ENCODE data around the gene PNISR.
"Not testable (repeated sequence)": the region's sequence is repeated elsewhere in the genome, so short reads cannot be mapped to it uniquely, and the experiment has no call there.

The PNISR gene, protein sequence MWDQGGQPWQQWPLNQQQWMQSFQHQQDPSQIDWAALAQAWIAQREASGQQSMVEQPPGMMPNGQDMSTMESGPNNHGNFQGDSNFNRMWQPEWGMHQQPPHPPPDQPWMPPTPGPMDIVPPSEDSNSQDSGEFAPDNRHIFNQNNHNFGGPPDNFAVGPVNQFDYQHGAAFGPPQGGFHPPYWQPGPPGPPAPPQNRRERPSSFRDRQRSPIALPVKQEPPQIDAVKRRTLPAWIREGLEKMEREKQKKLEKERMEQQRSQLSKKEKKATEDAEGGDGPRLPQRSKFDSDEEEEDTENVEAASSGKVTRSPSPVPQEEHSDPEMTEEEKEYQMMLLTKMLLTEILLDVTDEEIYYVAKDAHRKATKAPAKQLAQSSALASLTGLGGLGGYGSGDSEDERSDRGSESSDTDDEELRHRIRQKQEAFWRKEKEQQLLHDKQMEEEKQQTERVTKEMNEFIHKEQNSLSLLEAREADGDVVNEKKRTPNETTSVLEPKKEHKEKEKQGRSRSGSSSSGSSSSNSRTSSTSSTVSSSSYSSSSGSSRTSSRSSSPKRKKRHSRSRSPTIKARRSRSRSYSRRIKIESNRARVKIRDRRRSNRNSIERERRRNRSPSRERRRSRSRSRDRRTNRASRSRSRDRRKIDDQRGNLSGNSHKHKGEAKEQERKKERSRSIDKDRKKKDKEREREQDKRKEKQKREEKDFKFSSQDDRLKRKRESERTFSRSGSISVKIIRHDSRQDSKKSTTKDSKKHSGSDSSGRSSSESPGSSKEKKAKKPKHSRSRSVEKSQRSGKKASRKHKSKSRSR

DNA sequence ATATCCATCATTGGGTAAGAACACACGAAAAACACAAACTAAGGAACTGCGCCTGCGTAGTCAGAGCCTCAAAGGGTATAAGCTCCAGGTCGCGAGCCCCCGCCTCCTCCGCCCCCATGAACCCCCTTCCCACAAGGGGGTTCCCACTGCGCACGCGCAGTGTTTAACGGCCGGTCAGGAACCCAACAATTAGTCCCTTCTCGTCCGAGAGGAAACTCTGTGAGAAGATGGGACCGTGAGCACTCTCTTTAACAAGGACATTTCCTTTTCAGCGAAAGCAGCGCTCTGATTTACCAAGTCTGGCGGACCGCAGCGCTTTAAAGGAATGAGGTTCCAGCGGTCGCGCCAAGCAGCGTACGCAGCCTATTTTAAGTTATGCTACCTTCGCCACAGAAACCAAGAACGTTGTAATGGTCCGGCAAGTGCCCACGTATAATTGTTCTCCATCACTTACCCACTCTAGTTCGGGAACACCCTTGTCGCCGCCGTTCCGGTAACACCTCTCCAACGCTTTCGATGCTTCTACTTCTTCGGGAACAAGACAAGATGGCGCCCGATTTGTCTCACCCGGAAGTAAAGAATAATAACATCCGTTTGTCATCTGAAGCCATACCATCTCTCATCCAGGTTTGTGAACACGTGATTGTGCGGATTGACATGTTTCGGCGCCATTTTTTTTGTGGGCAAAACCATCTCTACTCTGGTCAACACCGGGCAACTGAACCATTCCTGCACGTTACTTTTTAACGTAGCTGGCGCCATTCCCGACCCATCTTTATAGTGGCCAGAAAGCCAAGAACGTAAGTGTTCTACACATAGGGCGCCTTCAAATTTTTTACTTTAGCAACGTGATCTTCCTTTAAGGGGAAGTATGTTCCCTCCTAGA, at the start of gene PNISR:
TSS of gene PNISR (minus strand) at position 548 of the 886 bp plus-strand sequence. CDS start 10,649 bp downstream, outside the sequence.
- DNase-seq, result peak; percentile 88

DNA sequence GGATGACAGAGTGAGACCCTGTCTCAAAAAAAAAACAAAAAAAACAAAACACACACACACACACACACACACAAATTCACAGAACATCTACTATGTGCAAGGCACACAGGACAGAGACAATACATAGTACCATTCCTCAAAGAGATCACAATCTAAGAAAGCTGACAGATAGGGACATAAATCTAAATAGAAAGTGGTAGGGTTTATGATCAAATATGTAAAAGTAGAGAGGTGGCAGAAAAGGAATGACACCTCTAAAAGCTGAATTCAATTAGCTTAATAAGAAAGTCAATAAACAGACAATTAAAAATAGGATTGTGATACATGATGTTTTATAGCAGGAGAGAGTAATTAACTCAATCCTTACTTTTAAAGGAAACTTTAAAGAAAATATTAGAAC, 48.6 kb upstream of the PNISR start:
- DNase-seq, result no peak

DNA sequence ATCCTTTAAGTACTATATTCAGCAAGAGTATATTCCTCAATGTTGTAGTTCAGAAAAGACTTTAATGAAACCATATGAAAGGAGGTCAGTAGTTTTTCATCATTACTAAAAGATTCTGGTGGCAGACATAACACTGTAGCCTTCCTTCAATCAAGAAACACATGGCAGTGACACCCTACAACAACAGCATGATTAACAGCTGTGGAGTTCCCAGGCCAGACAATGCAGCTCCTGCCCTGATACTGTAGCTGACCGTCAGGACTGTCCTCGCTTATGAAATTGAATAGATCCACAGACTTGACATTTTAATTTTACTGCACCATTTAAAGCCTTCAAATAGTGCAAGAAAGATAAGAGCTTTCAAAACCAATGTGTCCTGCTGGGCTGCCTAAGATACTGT, 46.5 kb upstream of the PNISR start:
- no peak for DNase-seq

DNA sequence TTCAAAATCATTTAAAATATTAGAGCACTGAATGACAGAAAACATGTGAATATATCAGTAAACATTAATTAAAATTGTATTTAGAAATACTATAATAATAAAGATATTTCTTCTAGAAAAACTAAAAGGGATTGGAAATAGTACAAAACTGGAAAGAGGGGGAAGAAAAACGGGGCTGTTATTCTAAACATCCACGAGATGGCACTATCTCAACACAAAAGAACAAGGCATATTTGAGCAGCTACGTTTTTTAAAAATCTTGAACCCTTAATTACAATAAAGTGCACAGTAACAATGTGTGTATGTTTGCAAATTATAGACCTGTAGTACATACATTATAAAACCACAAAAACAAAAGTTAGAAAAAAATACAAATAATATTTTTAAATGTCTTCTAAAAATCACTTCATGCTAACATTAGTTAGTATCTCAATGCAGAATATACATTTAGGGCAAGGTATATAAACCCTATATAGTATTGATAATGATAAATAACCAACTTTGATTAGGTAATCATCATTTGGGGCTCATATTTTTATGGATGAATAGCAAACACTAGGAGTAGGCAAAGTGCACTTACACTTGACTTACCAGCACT, 42.5 kb upstream of the PNISR start:
- DNase-seq, result no peak

DNA sequence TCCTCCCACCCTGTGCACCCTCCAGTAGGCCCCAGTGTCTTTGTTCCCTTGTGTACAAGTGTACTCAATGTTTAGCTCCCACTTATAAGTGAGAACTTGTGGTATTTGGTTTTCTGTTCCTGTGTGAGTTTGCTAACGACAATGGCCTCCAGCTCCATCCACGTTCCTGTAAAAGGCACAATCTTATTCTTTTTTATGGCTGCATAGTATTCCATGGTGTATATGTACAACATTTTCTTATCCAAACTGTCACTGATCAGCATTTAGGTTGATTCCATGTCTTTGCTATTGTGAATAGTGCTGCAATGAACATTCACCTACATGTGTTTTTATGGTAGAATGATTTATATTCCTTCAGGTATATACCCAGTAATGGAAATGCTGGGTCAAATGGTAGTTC, 34.0 kb upstream of the PNISR start:
- DNase-seq, result not testable (repeated sequence)

DNA sequence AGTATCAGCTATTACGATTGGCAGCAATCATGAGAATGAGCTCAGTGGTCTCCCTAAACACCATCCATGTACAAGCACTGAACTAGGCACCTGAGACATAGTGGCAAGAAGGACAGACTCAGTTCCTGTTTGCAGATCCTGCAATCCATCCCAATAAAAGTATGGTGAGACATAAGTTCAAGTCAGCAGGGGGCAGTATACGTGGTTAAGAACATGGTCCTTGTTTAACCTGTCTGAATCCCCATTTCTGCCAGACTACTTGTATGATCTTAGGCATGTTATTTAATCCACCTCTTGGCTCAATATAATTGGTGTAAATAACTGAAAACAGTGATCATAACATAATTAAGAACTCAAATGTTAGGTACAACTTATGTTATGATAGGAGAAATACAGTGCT, 33.2 kb upstream of the PNISR start:
- DNase-seq, result no peak

DNA sequence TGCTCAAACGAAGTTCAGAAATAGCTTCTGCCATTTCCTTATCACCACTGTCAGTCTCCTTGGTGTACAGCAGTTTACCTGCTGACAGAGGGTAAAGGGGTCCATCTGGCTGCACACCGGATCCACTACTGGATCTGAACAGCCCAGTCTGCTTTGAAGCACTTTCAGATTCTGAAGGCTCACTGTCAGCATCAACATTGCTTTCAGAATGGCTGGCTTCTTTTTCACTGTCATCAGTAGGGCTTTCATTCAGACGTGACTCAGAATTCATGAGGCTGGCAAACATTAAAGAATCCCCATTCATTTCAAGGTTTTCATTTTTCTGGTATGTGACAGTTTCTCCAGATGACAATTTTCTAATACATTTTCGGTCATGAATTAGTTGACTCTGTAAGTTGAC, 21.0 kb upstream of the PNISR start:
- DNase-seq, result no peak

DNA sequence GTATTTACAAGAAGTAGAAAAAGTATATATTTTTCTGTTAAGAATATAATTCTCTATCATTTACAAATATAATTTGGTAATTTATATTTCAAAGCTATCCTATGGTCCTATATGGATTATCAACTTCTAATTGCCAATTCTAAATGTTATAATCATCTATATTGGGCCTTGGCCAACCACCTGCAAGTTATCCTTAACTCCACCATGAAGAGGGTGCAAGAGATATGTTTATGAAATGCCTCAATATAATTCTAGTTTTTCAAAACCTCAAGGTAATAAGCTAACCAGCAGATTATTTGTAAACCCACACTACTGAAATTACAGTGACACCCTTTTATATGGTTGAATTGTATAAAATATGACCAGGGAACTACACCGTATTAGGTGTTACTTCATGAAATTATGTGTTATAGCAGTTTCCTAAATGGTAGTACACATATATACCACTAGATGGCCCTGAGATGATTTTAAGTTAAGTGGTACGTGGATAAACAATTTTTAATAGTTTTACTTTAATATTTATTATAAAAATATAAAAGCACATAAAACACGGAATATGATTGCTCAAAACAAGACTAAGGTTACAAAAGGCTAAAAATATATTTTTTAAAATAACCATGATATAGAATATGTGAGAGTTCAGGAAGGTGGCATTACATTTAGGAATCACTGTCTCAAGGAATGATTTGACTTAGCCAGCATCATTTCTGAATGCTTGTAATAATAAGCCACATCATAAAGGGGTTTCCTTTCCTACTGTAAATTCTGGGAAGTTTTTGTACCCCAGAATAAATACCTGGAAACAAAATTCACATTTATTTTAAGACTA, 9.8 kb upstream of the PNISR start:
- DNase-seq, result no peak

DNA sequence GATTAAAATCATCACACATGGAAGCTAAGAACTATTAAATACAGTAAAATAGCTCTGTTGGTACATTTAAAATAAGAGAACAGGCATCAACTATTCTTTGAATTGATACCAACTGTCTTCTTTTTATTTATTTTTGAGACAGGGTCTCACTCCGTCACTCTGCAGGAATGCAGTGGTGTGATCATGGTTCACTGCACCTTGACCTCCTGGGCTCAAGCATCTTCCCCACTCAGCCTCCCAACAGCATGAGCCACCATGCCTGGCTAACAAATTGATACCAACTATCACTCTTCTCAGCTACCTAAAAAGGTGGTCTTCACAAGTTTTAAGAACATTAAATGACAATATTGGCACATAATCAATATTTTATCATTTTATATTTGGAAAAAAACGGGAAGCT, 7.8 kb upstream of the PNISR start:
- no peak for DNase-seq

DNA sequence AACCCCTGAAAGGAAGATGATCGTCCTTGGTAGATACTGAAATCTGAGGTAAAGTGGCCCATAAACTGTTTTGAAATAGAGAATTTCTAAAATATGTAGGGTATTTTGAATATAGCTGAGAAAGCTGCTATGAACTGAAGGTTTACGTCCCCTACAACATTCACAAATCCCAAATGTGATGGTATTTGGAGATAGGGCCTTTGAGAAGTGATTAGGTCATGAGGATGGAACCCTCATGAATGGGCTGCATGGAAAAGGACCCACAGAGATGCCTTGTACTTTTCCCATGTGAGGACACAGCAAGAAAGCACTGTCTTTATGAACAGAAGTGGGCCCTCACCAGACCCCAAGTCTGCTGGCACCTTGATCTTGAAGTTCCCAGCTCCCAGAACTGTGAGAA, 6.8 kb upstream of the PNISR start:
- DNase-seq, result no peak

DNA sequence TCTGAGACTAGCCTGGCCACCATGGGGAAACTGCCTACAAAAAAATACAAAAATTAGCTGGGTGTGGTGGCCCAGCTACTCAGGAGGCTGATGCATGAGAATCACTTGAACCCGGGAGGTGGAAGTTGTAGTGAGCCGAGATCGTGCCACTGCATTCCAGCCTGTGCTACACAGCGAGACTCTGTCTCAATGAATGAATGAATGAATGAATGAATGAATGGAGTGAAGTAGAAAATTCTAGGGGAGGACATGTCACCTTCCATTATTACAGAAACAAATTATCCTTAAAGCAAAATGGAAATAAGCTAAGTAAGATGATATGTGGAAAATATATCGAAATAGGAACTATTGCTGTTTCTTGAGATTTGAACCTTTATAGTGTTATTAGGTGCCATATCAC, 2.9 kb upstream of the PNISR start:
- no peak for DNase-seq

DNA sequence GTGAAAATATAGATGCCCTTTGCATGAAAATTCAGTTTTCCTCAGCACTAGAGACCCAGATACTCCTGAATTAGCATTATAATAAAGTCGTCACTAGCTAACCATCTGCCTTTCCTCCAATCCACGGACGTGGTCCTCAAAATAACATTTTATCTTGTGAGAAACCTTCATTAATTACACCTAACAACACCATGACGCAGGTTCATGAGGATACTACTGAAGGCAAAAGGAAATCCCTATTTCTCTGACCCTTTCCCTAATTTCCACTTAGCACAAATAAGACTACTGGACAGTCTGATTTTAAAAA, 1.3 kb upstream of the PNISR start:
- no peak for DNase-seq

DNA sequence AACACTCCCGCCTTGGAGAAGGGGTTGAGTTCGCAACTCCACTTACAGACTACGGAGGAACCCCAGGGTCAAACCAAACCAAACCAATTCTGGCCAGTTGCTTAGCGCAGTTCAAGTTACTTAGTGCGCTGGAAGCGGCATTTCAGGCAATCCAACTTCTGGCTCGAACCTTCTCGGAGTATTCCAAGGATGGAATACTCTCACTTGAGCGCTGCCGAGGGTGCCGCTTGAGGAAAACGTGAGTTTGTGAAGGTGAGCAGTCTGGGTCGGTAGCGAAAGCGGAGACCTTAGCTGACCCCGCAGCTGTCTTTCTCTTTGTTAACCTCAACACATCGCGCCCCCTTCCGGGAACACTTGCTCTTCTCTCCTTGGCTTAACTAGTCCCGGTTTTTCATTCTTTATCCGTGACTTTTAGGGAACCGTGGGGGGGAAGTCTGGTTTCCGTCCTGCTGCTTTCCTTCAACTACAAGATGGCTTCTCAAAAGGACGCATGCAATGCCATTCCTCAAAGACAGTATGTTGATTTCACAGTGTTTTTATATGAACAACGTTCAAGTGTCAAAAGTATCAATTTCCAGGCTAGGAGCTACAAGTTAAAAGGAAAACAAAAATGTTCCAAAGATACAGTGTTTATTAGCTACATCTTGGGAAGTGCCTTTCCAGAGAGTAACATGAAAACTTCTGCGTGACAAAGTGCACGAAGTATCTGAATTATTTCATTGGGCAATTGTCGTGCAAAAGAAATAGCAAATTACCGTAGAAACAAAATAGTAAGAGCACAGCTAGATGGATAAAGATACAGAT, 741 bp upstream of the PNISR start:
- DNase-seq, result peak; percentile 74

DNA sequence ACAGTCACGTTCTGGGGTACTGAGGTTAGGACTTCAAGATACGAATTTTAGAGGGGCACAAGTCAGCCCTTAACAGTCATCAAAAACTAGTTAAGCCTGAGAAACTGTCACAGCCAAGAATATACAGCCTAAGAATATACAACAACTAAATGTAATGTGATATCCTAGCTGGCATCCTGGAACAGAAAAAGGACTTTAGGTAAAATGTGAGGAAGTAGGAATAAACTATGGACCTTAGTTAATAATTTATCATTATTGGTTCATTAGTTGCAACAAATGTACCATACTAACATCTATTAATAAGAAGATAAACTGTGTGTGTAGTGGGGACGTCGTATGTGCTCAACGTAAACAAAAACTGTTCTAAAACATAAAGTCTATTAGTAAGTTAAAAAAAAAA, 1.1 kb downstream of the PNISR start:
- no peak for DNase-seq

DNA sequence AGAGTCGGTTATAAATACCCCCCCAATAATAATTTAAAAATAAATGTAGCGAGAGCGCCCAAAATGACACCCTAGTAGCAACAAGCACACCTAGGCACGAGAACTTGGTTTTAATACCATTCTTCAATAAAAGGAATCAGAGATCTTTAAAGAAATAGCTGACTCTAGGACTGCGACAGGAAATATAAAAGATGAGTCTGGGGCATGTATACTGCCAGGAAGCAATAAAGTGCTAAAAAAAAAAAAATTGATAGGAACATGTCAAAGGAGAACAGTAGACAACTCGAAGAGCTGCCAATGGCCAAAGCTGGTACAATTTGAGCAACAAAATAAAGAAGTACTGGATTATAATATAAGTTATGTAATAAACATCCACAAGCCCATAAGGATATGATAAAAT, 2.2 kb downstream of the PNISR start:
- DNase-seq, result no peak

DNA sequence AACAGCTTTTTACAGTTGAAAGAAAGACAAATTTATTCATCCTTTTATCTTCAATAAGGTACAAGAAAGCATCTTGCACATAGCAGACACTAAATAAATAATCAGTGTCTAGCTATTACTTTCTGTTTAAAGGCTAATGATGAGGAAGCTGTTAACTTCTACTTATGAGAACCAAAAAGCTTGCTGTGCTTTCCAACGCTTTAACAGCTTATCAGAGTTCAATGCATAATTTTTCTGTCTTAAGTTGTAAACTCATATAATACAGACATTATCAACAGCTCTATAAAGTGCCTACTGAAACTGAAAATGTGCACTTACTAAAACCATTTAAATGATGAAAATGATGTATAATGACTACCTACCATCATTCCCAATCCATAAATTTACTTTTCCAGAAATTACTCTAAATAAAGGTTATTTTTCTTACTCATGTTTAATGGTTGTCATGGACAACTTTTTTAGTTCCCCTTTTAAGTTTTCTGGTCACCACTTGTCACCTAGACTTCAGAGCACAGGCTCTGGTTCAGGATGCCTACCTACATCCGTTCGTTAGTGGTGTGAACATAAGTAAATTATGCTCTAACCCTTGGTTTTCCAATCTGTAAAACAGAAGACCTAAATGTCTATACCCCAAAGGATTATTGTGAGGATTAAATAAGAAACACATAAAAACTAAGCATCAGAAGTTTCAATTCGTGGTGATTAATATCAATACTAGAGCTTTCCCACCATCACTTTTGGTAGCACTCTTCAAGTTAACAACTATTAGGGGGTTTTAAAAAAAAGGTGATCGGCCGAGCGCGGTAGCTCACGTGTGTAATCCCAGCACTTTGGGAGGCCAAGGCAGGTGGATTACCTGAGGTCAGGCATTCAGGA, 8.0 kb downstream of the PNISR start:
- no peak for DNase-seq

DNA sequence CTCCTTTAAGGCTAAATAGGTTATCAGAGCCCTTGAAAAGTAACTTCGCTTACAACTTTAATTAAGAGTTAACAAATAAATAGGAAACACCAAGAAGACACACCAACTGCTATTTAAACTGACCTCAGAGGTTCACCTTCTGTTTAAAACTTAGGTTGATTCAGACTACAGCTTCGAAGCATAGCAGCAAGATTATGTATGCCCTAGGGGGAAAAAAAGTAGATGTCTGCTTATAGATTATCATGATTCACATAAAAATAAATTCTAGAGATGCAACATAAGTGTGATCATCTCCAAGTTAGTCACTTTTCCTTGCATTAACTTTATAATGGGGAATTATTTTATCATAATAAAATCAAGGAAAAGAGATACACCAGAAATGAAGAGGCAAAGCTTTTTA, 8.9 kb downstream of the PNISR start:
- DNase-seq, result no peak

DNA sequence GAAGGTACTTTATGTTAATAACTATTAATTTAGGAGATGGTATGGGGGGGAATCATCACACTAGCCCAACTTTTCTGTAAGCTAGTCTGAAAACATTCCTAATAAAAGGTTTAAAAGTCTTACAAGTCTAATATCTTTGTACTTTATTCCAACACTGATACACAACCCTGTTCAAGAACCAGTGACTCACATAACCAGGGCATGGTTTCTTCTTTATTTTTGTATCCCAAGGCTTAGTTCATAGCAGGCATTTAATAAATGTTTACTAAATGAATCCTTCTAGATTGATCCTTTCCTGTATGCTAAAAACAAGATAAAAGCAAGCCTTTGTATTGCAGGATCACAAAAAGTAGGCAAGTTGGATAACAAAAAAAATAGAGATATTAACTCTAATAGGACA, 9.7 kb downstream of the PNISR start:
- DNase-seq, result no peak

DNA sequence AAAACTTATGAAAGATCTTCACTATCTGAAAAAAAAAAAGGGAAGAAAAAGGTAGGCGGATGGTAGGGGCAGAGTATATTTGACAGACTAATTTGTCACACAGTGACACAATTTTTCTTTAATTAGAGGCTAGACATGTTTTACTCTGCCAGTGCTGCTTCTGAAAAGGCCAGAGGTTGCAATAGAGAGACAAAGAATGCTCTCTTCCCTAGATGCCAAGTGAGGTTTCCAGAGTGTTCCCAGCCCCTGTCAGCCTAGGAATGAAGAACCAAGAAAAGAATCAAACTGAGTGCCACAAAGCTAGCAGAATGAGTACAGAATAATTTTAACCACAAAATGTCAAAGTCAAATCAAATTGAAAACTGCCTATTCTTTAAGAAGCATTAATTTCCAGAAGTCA, 13.0 kb downstream of the PNISR start:
- DNase-seq, result no peak

DNA sequence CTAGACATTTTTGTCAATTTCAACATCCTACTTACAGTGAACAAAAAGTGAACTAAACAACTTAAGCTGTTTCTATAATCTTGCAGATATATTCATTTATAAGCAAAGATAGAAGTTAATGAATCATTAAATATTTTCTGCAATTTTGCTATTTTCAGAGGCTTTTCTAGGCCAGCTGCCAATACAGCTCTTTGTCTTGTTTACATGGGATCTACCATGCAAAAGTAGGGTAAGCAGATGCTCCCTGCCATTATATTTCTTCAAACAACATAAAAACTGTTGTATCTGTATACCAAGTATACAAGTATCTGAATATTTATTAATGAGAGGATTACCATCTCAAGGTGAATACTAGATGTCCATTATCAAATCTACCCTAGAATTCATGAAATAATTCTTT, 15.4 kb downstream of the PNISR start:
- DNase-seq, result no peak
